Measurements from ENCODE around the gene CLHC1. TPM values are rescaled to one million over a fixed set of nuclear protein-coding genes. Genes with fewer than 3 reads are reported as not detected.

Gene CLHC1
- total and polyA plus RNA-seq, 2 of the 8 experiments (the other 6 are each of a cell fraction or from before 2014, with no cell fraction given) = 2.6 to 10.8 TPM

DNA sequence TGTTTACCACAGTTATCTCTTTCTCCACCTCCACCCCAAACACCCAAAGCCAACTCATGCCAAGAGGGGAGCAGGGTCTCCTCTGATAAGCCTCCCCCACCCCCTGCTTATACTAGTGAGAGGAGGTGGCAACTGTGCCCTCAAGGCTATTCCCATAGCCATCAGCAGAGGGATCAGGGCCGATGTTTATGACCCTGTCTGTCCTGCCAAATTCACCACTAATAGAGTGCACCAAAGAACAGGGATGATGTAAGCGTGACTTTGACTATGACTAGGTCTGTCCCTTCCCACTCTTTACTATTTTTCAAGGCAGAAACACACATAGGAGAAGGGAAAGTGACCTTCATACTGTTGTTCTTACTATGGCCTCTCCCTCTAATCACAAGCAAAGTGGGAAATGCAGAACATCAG, 74.6 kb downstream of the CLHC1 start:
- peaks cover 0 to 17% (median 5%) of the 10 kb centered on the region in 4 experiments; a peak in 3 of 7 replicates for H3K4me1 ChIP-seq (replicated peaks in 1 of 4; ENCODE audit: control insufficient read depth in 3 of 4, insufficient read depth in 4 of 4, low read length in 3 of 4)
- H3K4ac ChIP-seq (replicated peaks; ENCODE audit: insufficient read length, low read depth, low read length) = no peak overlapping the region
- no peaks in the 10 kb centered on the region for H3K79me2 ChIP-seq (ENCODE audit: control insufficient read depth in 1 of 2, insufficient read depth in 2 of 2, low read length in 2 of 2)
- no peak overlapping the region for H3K23ac ChIP-seq (ENCODE audit: insufficient read length)
- no peak overlapping the region for H3K27ac ChIP-seq (ENCODE audit: low read depth, low read length)
- no peak overlapping the region for H2BK120ac ChIP-seq (replicated peaks; ENCODE audit: low read depth, low read length)
- H2BK5ac ChIP-seq (ENCODE audit: low read depth, low read length) = no peak overlapping the region
- no peak overlapping the region for H3K18ac ChIP-seq (ENCODE audit: extremely low read depth, low read length)
- no peaks in the 10 kb centered on the region for H3K9me3 ChIP-seq (ENCODE audit: insufficient read depth in 2 of 2, low read depth in 1 of 2, low read length in 1 of 2)
- H3K56ac ChIP-seq (replicated peaks; ENCODE audit: insufficient read length, low read depth, low read length) = no peak overlapping the region
- no peak for DNase-seq (ENCODE audit: low read depth in 1 of 2, low spot score in 2 of 2)
- no peak overlapping the region for H4K5ac ChIP-seq (ENCODE audit: insufficient read length, low read depth, low read length)
- no peaks in the 10 kb centered on the region for H3K23me2 ChIP-seq (ENCODE audit: low read depth, low read length)
- 0 out of 2 replicates have a peak overlapping the region, but pooled peaks have one; percentile 16 for H2AFZ ChIP-seq (ENCODE audit: low read length)
- no peak overlapping the region for H2BK20ac ChIP-seq (ENCODE audit: low read length)
- H3K27me3 ChIP-seq (replicated peaks in 1 of 4; ENCODE audit: control insufficient read depth in 3 of 4, extremely low read depth in 1 of 4, insufficient read depth in 3 of 4, low read length in 3 of 4) = no peaks in the 10 kb centered on the region
- no peak overlapping the region for H4K91ac ChIP-seq (replicated peaks; ENCODE audit: insufficient read length, low read length)
- H2BK15ac ChIP-seq (ENCODE audit: low read length) = no peak overlapping the region
- ChIA-PET CTCF (ENCODE audit: partially characterized antibody) (interaction anchor here (1.1 to 2.0 kb wide), 3 partner anchors 15 to 94 kb away, joined by 3 to 4 read pairs (median 3); no protein-coding TSS in a partner anchor), POLR2A (ENCODE audit: partially characterized antibody) (interaction anchor here (0.8 to 1.0 kb wide), 2 partner anchors 75 to 107 kb away, joined by 3 read pairs; partner anchors contain the start of genes CLHC1, RPS27A and RTN4)
- H3K9ac ChIP-seq (replicated peaks in 1 of 4; ENCODE audit: extremely low read depth in 1 of 4, low read depth in 3 of 4, low read length in 3 of 4) = no peak overlapping the region
- WGBS, 2 experiments (ENCODE audit: extremely low coverage in 1 of 2, insufficient coverage in 1 of 2, insufficient read length in 1 of 2, insufficient replicate concordance in 2 of 2, low coverage in 1 of 2, low lambda C conversion rate in 2 of 2, missing lambda C conversion rate in 1 of 2) = 94% methylated on average over 2 of the region's 2 CpGs; no CpG with 5 or more reads in 1 of the 2 experiments
- no peak overlapping the region for H4K8ac ChIP-seq (ENCODE audit: extremely low read depth, insufficient read depth, low read length)
- no peak overlapping the region for H3K14ac ChIP-seq (ENCODE audit: insufficient read length)
- no peak overlapping the region for H3K4me3 ChIP-seq (ENCODE audit: extremely low read depth in 1 of 4, insufficient read depth in 2 of 4, low read depth in 3 of 4, low read length in 4 of 4)
- no peaks in the 10 kb centered on the region for H3K79me1 ChIP-seq (ENCODE audit: low read depth, low read length)
- H3K36me3 ChIP-seq (ENCODE audit: control insufficient read depth in 2 of 4, insufficient read depth in 4 of 4, low read length in 3 of 4) = no peaks in the 10 kb centered on the region
- H2AK5ac ChIP-seq (ENCODE audit: low read depth, low read length) = no peak overlapping the region
- no peaks in the 10 kb centered on the region for H4K20me1 ChIP-seq (replicated peaks in 1 of 2; ENCODE audit: control insufficient read depth in 1 of 2, insufficient read depth in 2 of 2, low read length in 2 of 2)
- TF ChIP-seq CTCF (IDR thresholded peaks at IDR 0.05; ENCODE audit: control extremely low read depth in 1 of 3, insufficient read depth in 1 of 3, low read depth in 1 of 3, low read length in 3 of 3) (peak in 1 of 3 experiments; percentile 20; a peak in 1 of 4 replicates), USF2 (IDR thresholded peaks at IDR 0.05; ENCODE audit: low read length) (no peak), ZNF274 (IDR thresholded peaks at IDR 0.05; ENCODE audit: borderline replicate concordance, extremely low read depth, low read length) (no peak), JUN (IDR thresholded peaks at IDR 0.05; ENCODE audit: low read depth, low read length) (no peak)
- FAIRE-seq = no peak
- no peak overlapping the region for H2BK12ac ChIP-seq (ENCODE audit: low read depth, low read length)
- no peak overlapping the region for H3K4me2 ChIP-seq (ENCODE audit: insufficient read depth in 1 of 2, low read depth in 2 of 2, low read length in 2 of 2)
